ENCODE data around the gene COL1A1. TPM values are rescaled to one million over a fixed set of nuclear protein-coding genes. Genes with fewer than 3 reads are reported as not detected.
A peak's percentile ranks its signal among the peaks of the same experiment; 100 is the strongest.

COL1A1 gene
- total RNA-seq, 1 experiment from 2014 or later = 0.03 TPM

DNA sequence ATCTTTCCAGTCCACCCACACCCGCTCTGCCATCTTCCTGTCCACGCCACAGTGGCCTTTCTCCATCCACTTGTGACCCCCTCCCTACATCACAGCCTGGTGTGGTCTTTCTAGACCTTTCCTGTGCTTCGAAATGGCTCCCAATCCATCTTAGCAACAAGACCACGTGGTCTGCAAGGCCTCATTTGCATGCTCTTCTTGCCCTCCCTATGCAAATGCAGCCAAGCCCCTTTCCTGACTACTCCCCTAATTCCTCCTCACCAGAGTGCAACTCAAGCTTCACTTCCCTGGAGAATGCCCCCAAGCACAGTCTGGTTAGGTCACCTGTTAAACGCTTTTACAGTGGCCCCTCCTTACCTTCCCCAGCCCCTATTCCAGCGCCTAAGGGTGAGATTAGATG is 57.1 kb downstream of the COL1A1 start:
- in situ Hi-C loops (cut with HindIII; ENCODE audit: low pct_unique_long_range_greater_than_20kb, low sequenced_read_pairs) = no loop called here
- no peak for DNase-seq (ENCODE audit: low read depth, low spot score)

DNA sequence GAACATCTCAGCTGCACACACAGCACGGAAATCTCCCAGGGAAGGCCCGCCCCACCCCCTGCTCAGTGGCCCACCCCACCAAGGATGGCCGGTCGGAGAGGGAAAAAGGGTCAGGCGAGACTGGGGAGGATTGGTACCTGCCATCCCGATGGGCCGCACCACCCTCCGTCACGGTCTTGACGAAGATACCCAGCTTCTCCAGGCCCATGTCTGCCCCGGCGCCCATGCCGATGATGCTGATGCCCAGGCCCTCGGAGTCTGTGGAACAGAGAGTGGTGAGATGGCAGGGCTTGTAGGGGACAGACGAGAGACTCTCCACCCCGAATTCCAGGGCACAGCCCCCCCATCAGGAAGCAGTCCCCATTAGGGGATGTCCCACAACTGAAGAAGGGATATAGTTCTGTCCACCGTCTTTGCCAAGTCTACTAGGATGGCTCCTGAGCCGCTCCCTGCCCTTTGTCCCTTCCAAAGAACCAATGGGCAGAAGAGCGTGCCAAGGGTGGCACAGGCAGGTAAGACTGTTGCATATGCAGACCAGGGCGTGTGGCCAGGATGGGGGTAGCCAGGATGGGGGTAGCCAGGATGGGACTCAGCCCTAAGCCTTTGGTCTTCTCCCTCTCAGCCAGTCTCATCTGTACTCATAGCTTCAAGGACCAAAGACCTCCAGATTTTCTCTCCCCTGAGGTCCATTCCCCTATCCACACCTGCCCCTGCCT is 57.8 kb downstream of the COL1A1 start:
- no peak for DNase-seq (ENCODE audit: low read depth, low spot score)
- in situ Hi-C loops (cut with HindIII; ENCODE audit: low pct_unique_long_range_greater_than_20kb, low sequenced_read_pairs) = no loop called here

GRCh38 chr17:50141745-50142110 is 59.7 kb downstream of the COL1A1 start:
- in situ Hi-C loops (cut with HindIII; ENCODE audit: low pct_unique_long_range_greater_than_20kb, low sequenced_read_pairs) = no loop called here
- DNase-seq (ENCODE audit: low read depth, low spot score) = no peak

DNA sequence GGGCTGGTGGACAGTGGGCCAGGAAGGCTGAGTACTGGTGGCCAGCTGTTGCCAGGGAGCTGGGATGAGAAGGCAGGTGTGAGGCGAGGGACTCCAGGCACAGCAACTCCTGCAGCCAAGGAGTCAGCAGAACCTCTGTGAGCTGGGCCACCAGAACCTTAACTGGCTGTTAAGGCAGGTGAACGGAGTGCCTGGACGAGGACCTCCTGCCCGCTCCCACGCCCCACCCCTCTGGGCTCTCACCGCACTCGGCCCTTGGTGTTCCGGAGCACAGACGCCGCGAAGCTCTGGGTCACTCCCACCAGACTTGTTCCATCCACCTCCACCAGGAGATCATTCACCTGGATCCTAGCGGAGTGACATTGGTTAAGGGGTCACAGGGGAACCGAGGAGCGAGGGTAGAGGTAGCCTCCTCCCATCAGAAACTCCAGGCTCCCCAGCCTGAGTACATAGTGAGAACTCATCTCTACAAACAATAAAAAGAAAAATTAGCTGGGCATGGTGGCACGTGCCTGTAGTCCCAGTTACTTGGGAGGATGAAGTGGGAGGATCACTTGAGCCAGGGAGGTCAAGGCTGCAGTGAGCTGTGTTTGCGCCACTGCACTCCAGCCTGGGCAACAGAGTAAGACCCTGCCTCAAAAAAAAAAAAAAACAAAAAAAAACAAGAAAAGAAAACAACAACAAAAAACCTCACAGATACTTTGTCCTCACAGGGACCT is 60.2 kb downstream of the COL1A1 start:
- no peak for DNase-seq (ENCODE audit: low read depth, low spot score)
- in situ Hi-C loops (cut with HindIII; ENCODE audit: low pct_unique_long_range_greater_than_20kb, low sequenced_read_pairs) = no loop called here

- in situ Hi-C loops (cut with HindIII; ENCODE audit: low pct_unique_long_range_greater_than_20kb, low sequenced_read_pairs) = no loop called here
- peak; percentile 82 for DNase-seq (ENCODE audit: low read depth, low spot score)
These were observed 61.2 kb downstream of the COL1A1 start for GRCh38 chr17:50139950-50140885.

GRCh38 chr17:50139185-50139783 is 62.1 kb downstream of the COL1A1 start:
- in situ Hi-C loops (cut with HindIII; ENCODE audit: low pct_unique_long_range_greater_than_20kb, low sequenced_read_pairs) = no loop called here
- no peak for DNase-seq (ENCODE audit: low read depth, low spot score)

DNA sequence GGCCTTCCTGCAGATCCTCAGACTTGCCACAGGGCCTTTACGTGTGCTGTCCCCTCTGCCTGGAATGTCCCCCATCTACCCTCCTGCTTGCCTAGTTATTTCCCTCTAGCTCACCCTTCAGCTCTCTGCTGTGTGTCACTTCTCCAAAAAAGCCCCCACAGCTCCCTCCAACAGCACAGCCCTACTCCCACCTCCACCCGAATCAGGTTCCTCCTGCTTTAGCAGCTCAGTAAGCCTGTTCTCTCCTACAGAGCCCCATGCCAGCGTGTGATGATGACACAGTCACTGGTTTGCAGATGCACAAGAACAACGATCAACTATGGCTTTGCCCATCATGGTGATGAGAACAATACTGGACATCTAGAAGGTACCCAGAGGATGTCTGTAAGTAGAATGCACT is 64.4 kb downstream of the COL1A1 start:
- DNase-seq (ENCODE audit: low read depth, low spot score) = no peak
- in situ Hi-C loops (cut with HindIII; ENCODE audit: low pct_unique_long_range_greater_than_20kb, low sequenced_read_pairs) = no loop called here

GRCh38 chr17:50136096-50136687 is 65.2 kb downstream of the COL1A1 start:
- in situ Hi-C loops (cut with HindIII; ENCODE audit: low pct_unique_long_range_greater_than_20kb, low sequenced_read_pairs) = no loop called here
- DNase-seq (ENCODE audit: low read depth, low spot score) = no peak

- in situ Hi-C loops (cut with HindIII; ENCODE audit: low pct_unique_long_range_greater_than_20kb, low sequenced_read_pairs) = no loop called here
- DNase-seq (ENCODE audit: low read depth, low spot score) = no peak
These were observed 65.9 kb downstream of the COL1A1 start for GRCh38 chr17:50135316-50136095.

- in situ Hi-C loops (cut with HindIII; ENCODE audit: low pct_unique_long_range_greater_than_20kb, low sequenced_read_pairs) = no loop called here
- DNase-seq (ENCODE audit: low read depth, low spot score) = no peak
These were observed 67.0 kb downstream of the COL1A1 start for GRCh38 chr17:50134206-50135110.

DNA sequence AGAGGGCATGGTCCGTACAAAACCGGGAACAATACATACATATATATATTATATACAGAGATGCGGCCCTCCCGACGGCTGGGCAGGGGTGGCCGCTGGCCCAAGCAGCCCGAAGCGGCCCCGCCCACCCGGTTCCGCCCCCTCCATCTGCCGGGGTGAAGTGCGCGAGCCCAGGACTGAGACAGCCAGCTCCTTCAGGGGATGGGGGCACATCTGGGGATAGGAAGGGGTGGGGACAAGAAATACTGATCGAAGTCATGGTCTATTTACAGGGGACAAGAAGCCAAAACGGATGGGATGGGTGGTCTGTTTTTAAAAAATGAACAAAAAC is 67.7 kb downstream of the COL1A1 start:
- in situ Hi-C loops (cut with HindIII; ENCODE audit: low pct_unique_long_range_greater_than_20kb, low sequenced_read_pairs) = no loop called here

More for the DNA sequence above, 67.7 kb downstream of the COL1A1 start:
- DNase-seq (ENCODE audit: low read depth, low spot score) = no peak

Small RNA genes within 50 kb of the gene (small RNA-seq; reads per million reads assigned to genes)
- 0 reads per million in 2 experiments for gene SUMO2P7

Other genes starting within 250 kb of the COL1A1 start
- 1.1 and 1.4 TPM in 2 replicates for gene DLX4, start 232.4 kb downstream of the COL1A1 start, total RNA-seq (2014; rRNA removed; shearing (Covaris generic))
- not detected in 2 replicates for gene DLX3, start 206.4 kb downstream of the COL1A1 start, total RNA-seq (2014; rRNA removed; shearing (Covaris generic))
- 25.1 and 29.1 TPM in 2 replicates for gene ITGA3, start 145.5 kb downstream of the COL1A1 start, total RNA-seq (2014; rRNA removed; shearing (Covaris generic))
- gene PDK2, start 106.3 kb downstream of the COL1A1 start, total RNA-seq (2014; rRNA removed; shearing (Covaris generic)) = 9.5 TPM in 2 replicates
- gene SAMD14, start 71.5 kb downstream of the COL1A1 start, total RNA-seq (2014; rRNA removed; shearing (Covaris generic)) = 0.03 TPM in 1 of 2 replicates, not detected in the other
- gene PPP1R9B, start 51.0 kb downstream of the COL1A1 start, total RNA-seq (2014; rRNA removed; shearing (Covaris generic)) = 33.6 and 36.2 TPM in 2 replicates
- not detected in 2 replicates for gene SGCA, start 35.6 kb downstream of the COL1A1 start, total RNA-seq (2014; rRNA removed; shearing (Covaris generic))
- 0.08 and 1.3 TPM in 2 replicates for gene TMEM92, start 72.8 kb upstream of the COL1A1 start, total RNA-seq (2014; rRNA removed; shearing (Covaris generic))
- 31.7 and 34.2 TPM in 2 replicates for gene XYLT2, start 144.5 kb upstream of the COL1A1 start, total RNA-seq (2014; rRNA removed; shearing (Covaris generic))
- 107 and 120 TPM in 2 replicates for gene MRPL27, start 171.6 kb upstream of the COL1A1 start, total RNA-seq (2014; rRNA removed; shearing (Covaris generic))
- gene EME1, start 171.6 kb upstream of the COL1A1 start, total RNA-seq (2014; rRNA removed; shearing (Covaris generic)) = 9.9 and 13.0 TPM in 2 replicates
- gene LRRC59, start 195.9 kb upstream of the COL1A1 start, total RNA-seq (2014; rRNA removed; shearing (Covaris generic)) = 174 and 177 TPM in 2 replicates
- gene ACSF2, start 224.6 kb upstream of the COL1A1 start, total RNA-seq (2014; rRNA removed; shearing (Covaris generic)) = 11.2 and 11.8 TPM in 2 replicates

Measured in SK-MEL-5 (cell line).